BJ (cell line): Measurements from ENCODE around the gene HPDL. TPM values are rescaled to one million over a fixed set of nuclear protein-coding genes. Genes with fewer than 3 reads are reported as not detected.

Experiments used
- CTCF ChIA-PET: fragments of 350-600 bp; formaldehyde crosslinking; extraction: SDS; loops from one replicate; lab custom pipeline; 2021; ENCODE audit warnings: antibody characterized with exemption, inconsistent platforms; lab: Yijun Ruan, JAX
- POLR2A ChIA-PET: fragments of 300-600 bp; sonication (Branson Sonifier 250); formaldehyde crosslinking; extraction: SDS; loops from one replicate; lab custom pipeline; 2021; ENCODE audit warnings: antibody characterized with exemption; lab: Charles Lee
- DNase-seq: peaks from one replicate; pipeline ENCODE4 v3.0.0-alpha.2; 2011; ENCODE audit warnings: low read depth
- H3K27me3 ChIP-seq: 2 replicates; pipeline ENCODE4 v1.6.0; 2011; ENCODE audit warnings: low read length; ENCODE audit not compliant: control insufficient read depth, insufficient read depth
- H3K36me3 ChIP-seq: 2 replicates; pipeline ENCODE4 v1.5.1; 2011; ENCODE audit warnings: low read length; ENCODE audit not compliant: control insufficient read depth, insufficient read depth
- H3K4me3 ChIP-seq: 2 replicates; pipeline ENCODE4 v1.5.1; 2011; ENCODE audit warnings: low read depth, mild to moderate bottlenecking, control low read depth, low read length
- CTCF ChIP-seq: IDR thresholded peaks from 2 replicates; pipeline ENCODE4 v1.5.1; 2011; ENCODE audit warnings: low read depth, mild to moderate bottlenecking, control low read depth, inconsistent platforms, low read length, moderate library complexity; ENCODE audit not compliant: insufficient read depth
- polyA plus RNA-seq: library from polyadenylated mRNA; depleted of rRNA; stranded (reverse); fragments of >200 nt; gene quantifications from 2 replicates; pipeline ENCODE4 v1.2.3, GENCODE V29; 2011

The HPDL gene
- polyA plus RNA-seq, 1 experiment, result 0.56 TPM

DNA sequence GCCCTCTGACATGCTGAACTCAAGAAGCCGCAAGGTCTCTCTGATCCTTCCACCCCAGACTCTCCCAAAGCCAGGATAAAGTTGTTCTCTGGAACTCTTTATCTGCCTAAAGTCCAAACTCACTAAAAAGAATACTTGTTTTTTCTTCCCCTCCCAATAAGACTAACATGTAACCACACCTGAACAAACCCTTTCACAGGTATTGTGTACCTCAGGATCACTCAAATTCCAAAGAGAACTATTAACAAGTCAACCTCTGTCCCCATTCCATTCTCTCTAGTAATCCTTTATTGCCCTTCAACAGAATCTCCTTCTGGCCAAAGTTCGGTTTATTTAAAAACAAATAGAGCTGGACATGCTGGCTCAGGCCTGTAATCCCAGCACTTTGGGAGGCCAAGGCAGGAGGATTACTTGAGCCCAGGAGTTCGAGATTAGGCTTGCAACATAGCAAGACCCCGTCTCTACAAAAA is 9.2 kb downstream of the HPDL start:
- ChIA-PET POLR2A (no interaction called here), CTCF (interaction anchor here (1.0 to 1.1 kb wide), 2 partner anchors 9 to 158 kb away, joined by 3 read pairs; partner anchors contain the start of gene HPDL)
- TF ChIP-seq CTCF, result no peak
- DNase-seq, result no peak
- no peak overlapping the region for H3K4me3 ChIP-seq
- H3K36me3 ChIP-seq, result peaks cover 6% of the 10 kb centered on the region
- H3K27me3 ChIP-seq, result no peaks in the 10 kb centered on the region

DNA sequence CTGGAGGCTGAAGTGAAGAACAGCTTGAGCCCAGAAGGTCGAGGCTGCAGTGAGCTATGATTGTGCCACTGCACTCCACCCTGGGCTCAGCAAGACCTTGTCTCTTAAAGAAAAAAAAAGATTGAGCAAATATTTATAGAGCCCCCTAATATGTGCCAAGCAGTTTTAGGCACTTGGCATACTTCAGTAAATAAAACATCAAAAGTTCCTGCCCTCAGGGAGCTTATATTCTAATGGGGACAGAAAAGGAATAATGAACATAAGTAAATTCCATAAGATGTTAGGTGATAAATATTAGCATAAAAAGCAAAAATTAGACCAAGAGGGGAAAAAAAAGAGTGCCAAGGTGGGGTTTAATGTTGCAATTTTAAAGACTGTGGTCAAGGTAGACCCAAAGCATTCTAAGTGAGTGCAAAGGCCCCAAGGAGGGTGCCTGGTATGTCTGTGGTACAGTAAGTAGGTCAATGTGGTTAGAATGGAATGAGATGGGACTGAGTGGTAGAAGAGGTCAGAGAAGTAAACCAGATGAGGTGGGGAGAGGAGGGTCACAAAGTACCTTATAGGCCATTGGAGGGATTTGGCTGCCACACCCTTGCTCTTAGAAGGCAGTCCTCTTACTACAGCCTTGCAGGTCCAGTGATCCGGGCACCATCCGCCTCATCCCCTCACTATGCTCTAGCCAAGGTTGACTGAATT is 11.1 kb downstream of the HPDL start:
- Histone ChIP-seq H3K27me3 (no peaks in the 10 kb centered on the region), H3K4me3 (no peak overlapping the region), H3K36me3 (peaks cover 7% of the 10 kb centered on the region)
- ChIA-PET POLR2A (no interaction called here), CTCF (interaction anchor here (0.6 to 2.0 kb wide), 3 partner anchors 37 to 945 kb away, joined by 3 to 8 read pairs (median 4); partner anchors contain the start of gene TESK2)
- TF ChIP-seq CTCF, result no peak
- no peak for DNase-seq

DNA sequence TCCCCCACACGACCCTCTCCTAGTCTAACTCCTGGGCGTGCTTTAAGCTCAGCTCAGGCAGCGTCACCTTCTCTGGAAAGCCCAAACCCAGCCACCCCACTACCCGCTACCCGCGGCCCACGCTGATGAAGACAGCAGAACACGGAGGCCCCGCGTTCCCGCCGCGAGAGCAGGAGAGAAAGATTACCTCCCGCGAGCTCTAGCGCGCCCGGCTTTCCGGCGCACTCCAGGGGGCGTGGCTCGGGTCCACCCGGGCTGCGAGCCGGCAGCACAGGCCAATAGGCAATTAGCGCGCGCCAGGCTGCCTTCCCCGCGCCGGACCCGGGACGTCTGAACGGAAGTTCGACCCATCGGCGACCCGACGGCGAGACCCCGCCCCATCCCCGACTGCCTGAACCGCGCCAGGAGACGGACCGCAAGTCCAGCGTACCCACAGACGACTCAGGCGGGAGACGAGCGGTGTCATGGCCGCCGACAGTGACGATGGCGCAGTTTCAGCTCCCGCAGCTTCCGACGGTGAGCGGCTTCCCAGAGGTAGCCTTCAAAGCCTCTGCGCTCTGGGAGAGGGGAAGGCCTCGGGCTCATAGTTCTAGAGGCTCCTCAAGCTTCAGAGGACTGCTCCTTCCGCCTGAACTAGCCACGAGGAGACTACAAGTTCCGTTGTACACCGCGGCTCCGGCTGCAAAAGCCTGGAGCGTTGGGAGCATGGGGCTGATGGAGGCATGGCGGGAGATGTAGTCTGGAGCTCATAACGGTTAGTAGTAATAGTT is 13.3 kb downstream of the HPDL start, which contains the start of the genes MUTYH and TOE1:
Gene MUTYH, minus strand, starts transcription at position 652 of the 770 bp plus-strand sequence. CDS start 5,935 bp downstream, outside the sequence.
Gene TOE1, plus strand, starts transcription at position 382 of the 770 bp plus-strand sequence. Its CDS starts 83 bp downstream, at position 465.
- CTCF ChIA-PET, result interaction anchor here (0.6 to 2.4 kb wide), 9 partner anchors 9 to 884 kb away, joined by 3 to 8 read pairs (median 4); partner anchors contain the start of gene TESK2
- Histone ChIP-seq H3K36me3 (peaks cover 18% of the 10 kb centered on the region), H3K27me3 (no peaks in the 10 kb centered on the region), H3K4me3 (peak within 1 kb of the TSS; percentile 89)
- no peak for TF ChIP-seq CTCF
- POLR2A ChIA-PET, result interaction anchor here (0.5 to 2.2 kb wide), 8 partner anchors 9 to 328 kb away, joined by 3 to 8 read pairs (median 4); partner anchors contain the start of genes HECTD3, HPDL and UROD
- peak; percentile 57 for DNase-seq

DNA sequence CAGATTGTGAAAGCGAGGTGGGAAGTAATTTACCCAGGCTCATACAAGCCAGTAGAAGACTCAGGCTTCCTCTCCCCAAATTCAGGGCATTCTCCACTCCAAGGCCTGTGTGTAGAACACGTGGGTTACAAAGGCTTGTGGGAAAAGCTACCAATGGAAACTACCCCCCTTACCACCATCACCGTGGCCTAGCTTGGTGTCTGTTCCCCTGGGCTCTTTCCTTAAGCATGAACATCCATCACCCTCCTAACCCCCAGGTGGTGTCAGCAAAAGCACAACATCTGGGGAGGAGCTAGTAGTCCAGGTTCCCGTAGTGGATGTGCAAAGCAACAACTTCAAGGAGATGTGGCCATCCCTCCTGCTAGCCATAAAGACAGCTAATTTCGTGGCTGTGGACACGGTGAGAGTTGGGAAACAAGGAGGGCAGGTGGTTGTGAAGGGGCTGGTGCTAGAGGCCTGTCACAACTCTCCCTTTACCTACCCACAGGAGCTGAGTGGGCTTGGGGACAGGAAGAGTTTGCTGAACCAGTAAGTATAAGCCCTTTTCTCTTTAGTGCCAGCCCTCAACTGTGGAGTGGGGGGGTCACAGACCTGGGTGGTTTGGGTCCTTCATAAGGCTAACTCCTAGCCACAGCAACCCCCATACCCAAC is 14.2 kb downstream of the HPDL start:
- peaks cover 18% of the 10 kb centered on the region for H3K36me3 ChIP-seq
- no peak for DNase-seq
- H3K4me3 ChIP-seq, result peak overlapping the region; percentile 89
- ChIA-PET POLR2A (interaction anchor here (0.5 to 2.2 kb wide), 3 partner anchors 8 to 329 kb away, joined by 4 to 8 read pairs (median 6); partner anchors contain the start of genes HECTD3 and UROD), CTCF (interaction anchor here (0.6 to 2.4 kb wide), 7 partner anchors 8 to 883 kb away, joined by 3 to 8 read pairs (median 4); no protein-coding TSS in a partner anchor)
- TF ChIP-seq CTCF, result no peak
- H3K27me3 ChIP-seq, result no peaks in the 10 kb centered on the region
